CD14-positive monocyte (primary cell): Measurements from ENCODE around the gene RGS19. TPM values are rescaled to one million over a fixed set of nuclear protein-coding genes. Genes with fewer than 3 reads are reported as not detected.

ENCODE experiments used
- DNase-seq, 3 donors: peaks; one replicate each; pipeline ENCODE4 v3.0.0-alpha.2; 2011 to 2022
- H2AFZ ChIP-seq: 2 replicates; pipeline ENCODE4 v1.6.0; 2012; ENCODE audit warnings: mild to moderate bottlenecking, low read depth, low read length, inconsistent platforms; ENCODE audit not compliant: insufficient read depth, poor library complexity, severe bottlenecking
- H3K27ac ChIP-seq, 2 donors: 1 replicate in 1 of 2; 2 replicates in 1 of 2; pipeline ENCODE4 v1.5.1; 2012 to 2013; ENCODE audit warnings: low read length in 2 of 2, control low read depth in 1 of 2, inconsistent platforms in 1 of 2, low read depth in 1 of 2, mild to moderate bottlenecking in 1 of 2
- H3K27me3 ChIP-seq, 2 donors: one replicate each; pipeline versions ENCODE4 v1.6.0 to v1.6.1; 2011 to 2013; ENCODE audit warnings: low read length in 2 of 2; ENCODE audit not compliant: control insufficient read depth in 2 of 2, insufficient read depth in 2 of 2
- H3K36me3 ChIP-seq, 2 donors: replicated peaks in 1 of 2; 1 replicate in 1 of 2; 2 replicates in 1 of 2; pipeline versions ENCODE4 v1.5.1 to v1.6.1; 2012 to 2013; ENCODE audit warnings: low read length in 2 of 2, control low read depth in 1 of 2, inconsistent platforms in 1 of 2, mild to moderate bottlenecking in 1 of 2; ENCODE audit not compliant: insufficient read depth in 2 of 2, control insufficient read depth in 1 of 2
- H3K4me1 ChIP-seq, 2 donors: 1 replicate in 1 of 2; 2 replicates in 1 of 2; pipeline versions ENCODE4 v1.5.1 to v1.6.1; 2012 to 2013; ENCODE audit warnings: low read length in 2 of 2, control low read depth in 1 of 2, inconsistent platforms in 1 of 2, mild to moderate bottlenecking in 1 of 2, moderate library complexity in 1 of 2; ENCODE audit not compliant: insufficient read depth in 2 of 2, control insufficient read depth in 1 of 2
- H3K4me2 ChIP-seq: replicated peaks from 2 replicates; pipeline ENCODE3; 2012; ENCODE audit warnings: low read length, moderate library complexity, mild to moderate bottlenecking; ENCODE audit not compliant: poor library complexity, severe bottlenecking; ENCODE audit errors: extremely low read depth
- H3K4me3 ChIP-seq, 3 experiments: fragments of 200-600 bp in 1 of 3; sonication (generic) in 1 of 3; replicated peaks in 1 of 3; 1 replicate in 2 of 3; 2 replicates in 1 of 3; pipeline ENCODE4 v1.5.1; 2011 to 2013; ENCODE audit warnings: low read length in 3 of 3, mild to moderate bottlenecking in 3 of 3, control low read depth in 2 of 3, low read depth in 2 of 3, inconsistent platforms in 1 of 3, moderate library complexity in 1 of 3
- H3K79me2 ChIP-seq: 2 replicates; pipeline ENCODE4 v1.6.0; 2012; ENCODE audit warnings: mild to moderate bottlenecking, control low read depth, inconsistent platforms, low read length, moderate library complexity; ENCODE audit not compliant: insufficient read depth
- H3K9ac ChIP-seq: 2 replicates; pipeline ENCODE4 v1.6.0; 2017; ENCODE audit warnings: low read length, mild to moderate bottlenecking; ENCODE audit not compliant: insufficient read depth, poor library complexity, severe bottlenecking
- H3K9me3 ChIP-seq, 2 donors: replicated peaks in 1 of 2; 1 replicate in 1 of 2; 2 replicates in 1 of 2; pipeline versions ENCODE4 v1.5.1 to v1.6.1; 2012 to 2013; ENCODE audit warnings: low read length in 2 of 2, control low read depth in 1 of 2; ENCODE audit not compliant: control insufficient read depth in 1 of 2, insufficient read depth in 1 of 2
- H4K20me1 ChIP-seq: 2 replicates; pipeline ENCODE4 v1.6.0; 2012; ENCODE audit warnings: mild to moderate bottlenecking, low read length, control low read depth, moderate library complexity; ENCODE audit not compliant: insufficient read depth
- H3K27ac Mint-ChIP-seq, 7 donors: one replicate each; pipeline ENCODE4 v1.8.0; 2020; ENCODE audit warnings: mild to moderate bottlenecking in 7 of 7, mixed read lengths in 7 of 7, moderate library complexity in 6 of 7, inconsistent platforms in 2 of 7
- H3K27me3 Mint-ChIP-seq, 3 donors: one replicate each; pipeline ENCODE4 v1.8.0; 2021 to 2022; ENCODE audit warnings: low read depth in 3 of 3, mild to moderate bottlenecking in 3 of 3, mixed read lengths in 3 of 3, moderate library complexity in 3 of 3, inconsistent platforms in 1 of 3
- H3K36me3 Mint-ChIP-seq, 2 donors: one replicate each; pipeline ENCODE4 v1.8.0; 2020; ENCODE audit warnings: mixed read lengths in 2 of 2, inconsistent platforms in 1 of 2, mild to moderate bottlenecking in 1 of 2
- H3K4me1 Mint-ChIP-seq: one replicate; pipeline ENCODE4 v1.8.0; 2020; ENCODE audit warnings: mild to moderate bottlenecking, mixed read lengths
- H3K4me3 Mint-ChIP-seq, 2 donors: one replicate each; pipeline ENCODE4 v1.8.0; 2020; ENCODE audit warnings: mild to moderate bottlenecking in 2 of 2, mixed read lengths in 2 of 2, moderate library complexity in 1 of 2
- H3K9me3 Mint-ChIP-seq, 7 donors: one replicate each; pipeline ENCODE4 v1.8.0; 2020 to 2022; ENCODE audit warnings: mixed read lengths in 7 of 7, mild to moderate bottlenecking in 6 of 7, moderate library complexity in 6 of 7, inconsistent platforms in 2 of 7
- CTCF ChIP-seq: fragments of 200-600 bp; IDR thresholded peaks from one replicate; pipeline ENCODE4 v1.8.0; 2022; ENCODE audit warnings: antibody characterized with exemption, mild to moderate bottlenecking
- WGBS: methylation state at CpG from one replicate; pipeline ENCODE4 v1.1.5; 2013; ENCODE audit warnings: missing lambda C conversion rate; ENCODE audit not compliant: insufficient coverage; 5-methylcytosine and 5-hydroxymethylcytosine counted together
- intact Hi-C, 2 donors: fragments of 100-400 bp; cut with micrococcal nuclease; formaldehyde crosslinking; loops; one replicate each; pipeline versions ENCODE4 v1.15.0 to v1.15.1; 2023
- polyA plus RNA-seq, 3 donors: library from polyadenylated mRNA; depleted of rRNA in 1 of 3; unstranded in 2 of 3; stranded (reverse) in 1 of 3; fragments of 300-500 nt in 2 of 3; fragments of >200 nt in 1 of 3; fragmentation: Illumina TruSeq in 2 of 3; gene quantifications; 1 replicate in 2 of 3; 2 replicates in 1 of 3; pipeline ENCODE4 v1.2.3, GENCODE V29; 2012 to 2021

Gene RGS19
- polyA plus RNA-seq, 3 donors, result 235 to 280 (median 244) TPM

- Mint-ChIP-seq H3K27ac (no peak overlapping the region), H3K36me3 (peaks cover 11% of the 10 kb centered on the region in 2 donors), H3K4me1 (peaks cover 6% of the 10 kb centered on the region), H3K4me3 (no peak overlapping the region), H3K9me3 (peaks cover 2 to 16% (median 6%) of the 10 kb centered on the region in 7 donors), H3K27me3 (peaks cover 0 to 4% (median 0%) of the 10 kb centered on the region in 3 donors)
- Histone ChIP-seq H3K36me3 (peaks cover 7 to 13% of the 10 kb centered on the region in 2 donors), H3K4me2 (no peak overlapping the region), H3K27ac (no peak overlapping the region), H4K20me1 (peaks cover 48% of the 10 kb centered on the region), H2AFZ (no peak overlapping the region), H3K9ac (no peak overlapping the region), H3K4me3 (no peak overlapping the region), H3K9me3 (peaks cover 0 to 8% of the 10 kb centered on the region in 2 donors), H3K27me3 (no peaks in the 10 kb centered on the region), H3K79me2 (no peaks in the 10 kb centered on the region), H3K4me1 (no peaks in the 10 kb centered on the region)
- no peak for TF ChIP-seq CTCF
- no peak for DNase-seq
- 79% methylated on average over 12 of the region's 16 CpGs for WGBS
- intact Hi-C loops, result no loop called here
Measured at GRCh38 chr20:64091770-64092169, 12.5 kb upstream of the RGS19 start.

GRCh38 chr20:64091340-64091739, 12.0 kb upstream of the RGS19 start:
- no peak overlapping the region for H3K4me3 Mint-ChIP-seq
- Histone ChIP-seq H3K27ac (no peak overlapping the region), H3K79me2 (no peaks in the 10 kb centered on the region), H3K4me3 (no peak overlapping the region), H3K9ac (no peak overlapping the region), H4K20me1 (peaks cover 51% of the 10 kb centered on the region), H2AFZ (no peak overlapping the region), H3K27me3 (no peaks in the 10 kb centered on the region), H3K36me3 (peaks cover 2 to 9% of the 10 kb centered on the region in 2 donors), H3K4me2 (no peak overlapping the region), H3K9me3 (peaks cover 0 to 13% of the 10 kb centered on the region in 2 donors), H3K4me1 (no peaks in the 10 kb centered on the region)
- intact Hi-C loops, result no loop called here
- TF ChIP-seq CTCF, result no peak
- H3K27ac Mint-ChIP-seq, result peak overlapping the region in 1 of 7 donors; percentile 30
- peaks cover 0 to 4% (median 0%) of the 10 kb centered on the region in 3 donors for H3K27me3 Mint-ChIP-seq
- peaks cover 8 to 10% of the 10 kb centered on the region in 2 donors for H3K36me3 Mint-ChIP-seq
- DNase-seq, result no peak
- 94% methylated on average over 18 of the region's 19 CpGs for WGBS
- peaks cover 6% of the 10 kb centered on the region for H3K4me1 Mint-ChIP-seq
- peaks cover 4 to 16% (median 7%) of the 10 kb centered on the region in 7 donors for H3K9me3 Mint-ChIP-seq
